Breast epithelium (tissue), 3 donors: ENCODE measurements around the gene NUDT21.

Source experiments
- POLR2A ChIP-seq: fragments of 450-650 bp; IDR thresholded peaks from one replicate; pipeline ENCODE4 v1.6.1; 2016; ENCODE audit warnings: antibody characterized with exemption, mild to moderate bottlenecking, moderate library complexity
- TF ChIP-seq, protein P1 (sequence below), 3 donors: fragments of 450-650 bp; IDR thresholded peaks; one replicate each; pipeline ENCODE4 v1.5.1; 2016 to 2017; ENCODE audit warnings: antibody characterized with exemption in 3 of 3, mild to moderate bottlenecking in 3 of 3, moderate library complexity in 3 of 3

DNA sequence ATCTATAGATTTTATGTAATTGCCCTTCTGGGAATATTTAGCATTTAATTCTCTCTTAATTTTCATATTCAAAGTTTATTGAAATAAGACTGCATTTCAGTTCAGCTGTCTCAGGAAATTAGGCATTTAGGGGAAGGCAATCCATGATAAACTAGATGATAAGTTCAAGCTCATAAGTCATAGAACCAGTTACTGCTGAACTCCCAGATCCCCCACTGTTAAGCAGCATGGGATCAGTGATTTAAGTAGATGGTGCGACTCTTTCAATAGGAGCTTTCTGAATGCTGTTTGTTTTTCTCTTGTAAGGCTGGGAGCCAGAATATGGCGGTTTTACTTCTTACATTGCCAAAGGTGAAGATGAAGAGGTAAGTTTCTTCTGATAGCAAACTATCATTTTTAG is 24.1 kb upstream of the NUDT21 start:
- TF ChIP-seq, protein P1, sequence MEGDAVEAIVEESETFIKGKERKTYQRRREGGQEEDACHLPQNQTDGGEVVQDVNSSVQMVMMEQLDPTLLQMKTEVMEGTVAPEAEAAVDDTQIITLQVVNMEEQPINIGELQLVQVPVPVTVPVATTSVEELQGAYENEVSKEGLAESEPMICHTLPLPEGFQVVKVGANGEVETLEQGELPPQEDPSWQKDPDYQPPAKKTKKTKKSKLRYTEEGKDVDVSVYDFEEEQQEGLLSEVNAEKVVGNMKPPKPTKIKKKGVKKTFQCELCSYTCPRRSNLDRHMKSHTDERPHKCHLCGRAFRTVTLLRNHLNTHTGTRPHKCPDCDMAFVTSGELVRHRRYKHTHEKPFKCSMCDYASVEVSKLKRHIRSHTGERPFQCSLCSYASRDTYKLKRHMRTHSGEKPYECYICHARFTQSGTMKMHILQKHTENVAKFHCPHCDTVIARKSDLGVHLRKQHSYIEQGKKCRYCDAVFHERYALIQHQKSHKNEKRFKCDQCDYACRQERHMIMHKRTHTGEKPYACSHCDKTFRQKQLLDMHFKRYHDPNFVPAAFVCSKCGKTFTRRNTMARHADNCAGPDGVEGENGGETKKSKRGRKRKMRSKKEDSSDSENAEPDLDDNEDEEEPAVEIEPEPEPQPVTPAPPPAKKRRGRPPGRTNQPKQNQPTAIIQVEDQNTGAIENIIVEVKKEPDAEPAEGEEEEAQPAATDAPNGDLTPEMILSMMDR (IDR thresholded peaks at IDR 0.05): no peak
- TF ChIP-seq POLR2A: no peak
